ENCODE data around the gene DENND1A. TPM values are rescaled to one million over a fixed set of nuclear protein-coding genes. Genes with fewer than 3 reads are reported as not detected.
A peak's percentile ranks its signal among the peaks of the same experiment; 100 is the strongest.

Gene DENND1A
- total RNA-seq, 4 donors from 2014 or later: 19.2 to 26.9 (median 24.0) TPM

GRCh38 chr9:123377211-123377971, 552.5 kb downstream of the DENND1A start:
- Histone ChIP-seq H3K36me3 (peaks cover 0 to 18% (median 12%) of the 10 kb centered on the region in 4 donors), H3K4me3 (no peak overlapping the region), H3K4me1 (peaks cover 6 to 28% (median 26%) of the 10 kb centered on the region in 4 donors), H3K27me3 (peaks cover 0 to 38% (median 16%) of the 10 kb centered on the region in 4 donors), H3K9me3 (no peaks in the 10 kb centered on the region), H3K27ac (replicated peaks in 1 of 4) (no peak overlapping the region)
- intact Hi-C loops (cut with DNase I): no loop called here
- 74% methylated on average over 11 of the region's 21 CpGs for WGBS
- no peak for DNase-seq (ENCODE audit: extremely low spot score)
- TF ChIP-seq POLR2A (IDR thresholded peaks at IDR 0.05; ENCODE audit: low read depth) (no peak), EP300 (IDR thresholded peaks at IDR 0.05) (no peak), CTCF (IDR thresholded peaks at IDR 0.05) (no peak), POLR2AphosphoS5 (IDR thresholded peaks at IDR 0.05) (no peak)

GRCh38 chr9:123376218-123377071, 553.5 kb downstream of the DENND1A start:
- H3K27me3 ChIP-seq: peaks cover 0 to 48% (median 17%) of the 10 kb centered on the region in 4 donors
- TF ChIP-seq POLR2AphosphoS5 (IDR thresholded peaks at IDR 0.05) (no peak), CTCF (IDR thresholded peaks at IDR 0.05) (no peak), POLR2A (IDR thresholded peaks at IDR 0.05; ENCODE audit: low read depth) (no peak), EP300 (IDR thresholded peaks at IDR 0.05) (no peak)
- 81% methylated on average over 21 of the region's 24 CpGs for WGBS

DNA sequence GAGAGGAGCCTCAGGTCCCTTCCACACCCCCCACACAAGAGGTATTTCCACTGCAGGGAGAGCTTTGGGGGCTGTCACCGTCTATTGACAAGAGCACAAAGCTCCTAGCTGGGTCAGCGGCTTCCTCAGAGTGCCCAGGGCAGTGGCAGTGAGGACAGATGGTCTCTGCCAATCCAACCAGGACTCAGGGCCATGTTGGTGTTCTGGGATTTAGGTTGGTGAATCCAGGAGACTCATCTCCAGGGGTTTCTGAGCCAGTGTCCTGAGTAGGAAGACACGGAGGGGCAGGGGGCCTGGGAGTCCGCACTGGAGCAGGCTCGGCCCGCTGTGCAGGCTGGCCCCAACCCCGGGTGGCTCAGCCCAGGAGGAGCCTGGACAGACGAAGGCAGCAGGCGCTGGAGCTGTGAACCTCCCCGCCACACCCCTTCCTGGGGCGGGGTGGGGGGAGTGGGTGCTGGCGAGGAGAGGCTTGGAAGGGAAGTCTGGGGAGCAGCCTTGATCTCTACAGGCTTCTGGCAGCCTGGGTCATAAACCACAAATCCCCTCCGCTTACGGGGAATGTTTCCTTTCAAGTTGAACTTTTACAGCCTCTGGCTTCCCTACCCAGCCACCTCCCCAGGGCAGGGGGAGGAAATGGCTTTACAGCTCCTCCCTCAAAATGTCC, 554.3 kb downstream of the DENND1A start:
- Histone ChIP-seq H3K36me3 (peaks cover 0 to under 1% (median 0%) of the 10 kb centered on the region in 4 donors), H3K4me3 (peak overlapping the region in 1 of 4 donors; percentile 2), H3K9me3 (no peaks in the 10 kb centered on the region), H3K27me3 (peaks cover 0 to 56% (median 17%) of the 10 kb centered on the region in 4 donors), H3K27ac (replicated peaks in 1 of 4) (no peak overlapping the region), H3K4me1 (peaks cover 6 to 28% (median 26%) of the 10 kb centered on the region in 4 donors)
- no peak for DNase-seq (ENCODE audit: extremely low spot score)
- 2% methylated on average over 6 of the region's 14 CpGs for WGBS
- no peak for TF ChIP-seq POLR2AphosphoS5 (IDR thresholded peaks at IDR 0.05)
- no peak for TF ChIP-seq CTCF (IDR thresholded peaks at IDR 0.05)
- intact Hi-C loops (cut with DNase I): no loop called here

More at GRCh38 chr9:123376218-123377071, 553.5 kb downstream of the DENND1A start:
- Histone ChIP-seq H3K36me3 (peaks cover 0 to 8% (median 4%) of the 10 kb centered on the region in 4 donors), H3K4me1 (peaks cover 6 to 28% (median 26%) of the 10 kb centered on the region in 4 donors), H3K4me3 (no peak overlapping the region), H3K27ac (replicated peaks in 1 of 4) (no peak overlapping the region), H3K9me3 (no peaks in the 10 kb centered on the region)
- DNase-seq (ENCODE audit: extremely low spot score): no peak
- intact Hi-C loops (cut with DNase I): no loop called here

GRCh38 chr9:123373946-123374345, 556.0 kb downstream of the DENND1A start:
- Histone ChIP-seq H3K4me3 (peak overlapping the region in 1 of 4 donors; percentile 16), H3K27me3 (peaks cover 0 to 73% (median 17%) of the 10 kb centered on the region in 4 donors), H3K9me3 (no peaks in the 10 kb centered on the region), H3K27ac (replicated peaks in 1 of 4) (no peak overlapping the region), H3K36me3 (no peaks in the 10 kb centered on the region), H3K4me1 (peaks cover 6 to 28% (median 26%) of the 10 kb centered on the region in 4 donors)
- WGBS: 22% methylated on average over 10 of the region's 10 CpGs
- no peak for DNase-seq (ENCODE audit: extremely low spot score)
- intact Hi-C loops (cut with DNase I): no loop called here
- TF ChIP-seq POLR2A (IDR thresholded peaks at IDR 0.05; ENCODE audit: low read depth) (no peak), CTCF (IDR thresholded peaks at IDR 0.05) (no peak), EP300 (IDR thresholded peaks at IDR 0.05) (no peak), POLR2AphosphoS5 (IDR thresholded peaks at IDR 0.05) (no peak)
